HepG2 (cell line): ENCODE measurements around the gene KIF25. TPM values are rescaled to one million over a fixed set of nuclear protein-coding genes. Genes with fewer than 3 reads are reported as not detected.

Experiments
- ATAC-seq: fragments of 200-7000 bp; cut with Tn5 transposase; 3 replicates; pipeline ENCODE4 v1.9.1; 2020; ENCODE audit warnings: mild to moderate bottlenecking, moderate library complexity
- BruUV-seq: library from RNA; stranded (reverse); fragments of 400-500 nt; replicated peaks from 2 replicates; lab custom pipeline; 2021; lab: Mats Ljungman, UMichigan
- CTCF ChIA-PET: fragments of 300-600 bp; formaldehyde crosslinking; extraction: SDS; loops from one replicate; lab custom pipeline; 2021; ENCODE audit warnings: low total read pairs, inconsistent platforms, low intra/inter-chr PET ratio; lab: Yijun Ruan, JAX
- POLR2A ChIA-PET: fragments of 350-600 bp; sonication (Branson Sonifier 250); formaldehyde crosslinking; loops from one replicate; lab custom pipeline; 2020; ENCODE audit warnings: antibody characterized with exemption, inconsistent platforms; lab: Yijun Ruan, JAX
- DNase-seq: peaks from one replicate; pipeline ENCODE4 v3.0.0-alpha.2; 2015; ENCODE audit warnings: low spot score
- FAIRE-seq: peaks from 3 replicates; lab custom pipeline; 2011; peaks lifted over from hg19 to GRCh38; lab: Jason Lieb, UNC
- H2AFZ ChIP-seq: one replicate; pipeline ENCODE4 v1.6.1; 2011; ENCODE audit warnings: low read length, inconsistent platforms
- H3K27ac ChIP-seq: fragments of 300-600 bp; 3 replicates; pipeline ENCODE4 v1.8.0; 2011; ENCODE audit warnings: mixed run types, mild to moderate bottlenecking, mixed read lengths, low read length, inconsistent platforms; ENCODE audit not compliant: insufficient read depth; ENCODE audit errors: extremely low read length
- H3K27me3 ChIP-seq, 2 experiments: fragments of 200-600 bp in 1 of 2; 2 replicates in 1 of 2; 3 replicates in 1 of 2; pipeline versions ENCODE4 v1.6.0 to v1.8.0; 2011; ENCODE audit warnings: low read length in 2 of 2, mild to moderate bottlenecking in 2 of 2, moderate library complexity in 2 of 2, inconsistent platforms in 1 of 2; ENCODE audit not compliant: insufficient read depth in 2 of 2, control insufficient read depth in 1 of 2
- H3K36me3 ChIP-seq, 2 experiments: fragments of 200-600 bp in 1 of 2; replicated peaks in 1 of 2; 2 replicates in 1 of 2; 3 replicates in 1 of 2; pipeline versions ENCODE4 v1.5.1 to v1.8.0; 2011; ENCODE audit warnings: low read length in 2 of 2, inconsistent platforms in 1 of 2; ENCODE audit not compliant: insufficient read depth in 2 of 2, control insufficient read depth in 1 of 2
- H3K4me1 ChIP-seq: 2 replicates; pipeline ENCODE4 v1.5.1; 2012; ENCODE audit warnings: low read length, inconsistent platforms; ENCODE audit not compliant: insufficient read depth
- H3K4me2 ChIP-seq: 2 replicates; pipeline ENCODE4 v1.6.0; 2011; ENCODE audit warnings: low read depth, low read length, inconsistent platforms
- H3K4me3 ChIP-seq, 3 experiments: fragments of 200-600 bp in 1 of 3; sonication (generic), shearing (Covaris generic) in 1 of 3; replicated peaks in 1 of 3; 2 replicates each; pipeline ENCODE4 v1.5.1; 2011 to 2016; ENCODE audit warnings: low read length in 3 of 3, inconsistent platforms in 2 of 3, low read depth in 2 of 3, mild to moderate bottlenecking in 2 of 3, control low read depth in 1 of 3, mixed read lengths in 1 of 3; ENCODE audit not compliant: insufficient read depth in 1 of 3
- H3K79me2 ChIP-seq: one replicate; pipeline ENCODE4 v1.6.1; 2011; ENCODE audit warnings: low read length, inconsistent platforms; ENCODE audit not compliant: insufficient read depth
- H3K9ac ChIP-seq: 2 replicates; pipeline ENCODE4 v1.6.0; 2011; ENCODE audit warnings: mild to moderate bottlenecking, low read depth, low read length, inconsistent platforms; ENCODE audit not compliant: insufficient read depth
- H3K9me3 ChIP-seq: 2 replicates; pipeline ENCODE4 v1.5.1; 2012; ENCODE audit warnings: mild to moderate bottlenecking, low read length
- H4K20me1 ChIP-seq: 2 replicates; pipeline ENCODE4 v1.6.0; 2011; ENCODE audit warnings: inconsistent platforms, mild to moderate bottlenecking, low read length, moderate library complexity; ENCODE audit not compliant: insufficient read depth
- ATF6 ChIP-seq: sonication (generic); formaldehyde crosslinking; conservative IDR thresholded peaks from 2 replicates; pipeline ENCODE4 v1.4.0; 2020; ENCODE audit warnings: missing genetic modification reagents
- IRF2 ChIP-seq: IDR thresholded peaks from 2 replicates; pipeline ENCODE4 v1.6.1; 2018; ENCODE audit warnings: missing genetic modification reagents, missing compliant biosample characterization
- MXD4 ChIP-seq: IDR thresholded peaks from 2 replicates; pipeline ENCODE4 v1.6.1; 2016; ENCODE audit warnings: mild to moderate bottlenecking, missing biosample characterization, missing genetic modification reagents
- ZBTB42 ChIP-seq: sonication (generic); formaldehyde crosslinking; IDR thresholded peaks from 2 replicates; pipeline ENCODE4 v1.5.0; 2020; ENCODE audit warnings: mild to moderate bottlenecking, missing genetic modification reagents
- ZFYVE20 ChIP-seq: sonication (generic); formaldehyde crosslinking; IDR thresholded peaks from 2 replicates; pipeline ENCODE4 v1.8.0; 2023; ENCODE audit warnings: low read depth, mild to moderate bottlenecking, moderate library complexity, missing genetic modification reagents, borderline replicate concordance
- ZNF121 ChIP-seq: sonication (generic); formaldehyde crosslinking; IDR thresholded peaks from 2 replicates; pipeline ENCODE4 v1.5.0; 2020; ENCODE audit warnings: mild to moderate bottlenecking, missing genetic modification reagents
- ZNF619 ChIP-seq: sonication (generic); formaldehyde crosslinking; IDR thresholded peaks from 2 replicates; pipeline ENCODE4 v1.4.0; 2020; ENCODE audit warnings: mild to moderate bottlenecking, missing genetic modification reagents
- WGBS: methylation state at CpG from one replicate; pipeline ENCODE4 v1.1.6; 2017; ENCODE audit warnings: low lambda C conversion rate; 5-methylcytosine and 5-hydroxymethylcytosine counted together
- in situ Hi-C: cut with HindIII; loops from 2 replicates; pipeline ENCODE4 v1.10.0; 2017; ENCODE audit warnings: low pct_unique_long_range_greater_than_20kb; ENCODE audit not compliant: extremely low pct_ligation_motif_present
- intact Hi-C: fragments of 100-400 bp; cut with micrococcal nuclease; formaldehyde crosslinking; loops from one replicate; pipeline ENCODE4 v1.10.0; 2022; ENCODE audit not compliant: unreplicated experiment
- polyA plus RNA-seq, 8 experiments: library from polyadenylated mRNA; depleted of rRNA in 3 of 8; stranded (reverse) in 7 of 8; unstranded in 1 of 8; fragments of >200 nt; fragmentation: Illumina TruSeq in 4 of 8; extraction: Trizol in 4 of 8; gene quantifications; 2 replicates each; pipeline versions ENCODE4 v1.2.1 to v1.2.3, GENCODE V29; 2011 to 2016; ENCODE audit warnings: low read depth in 4 of 8, missing spikeins in 1 of 8, mixed read lengths in 1 of 8; ENCODE audit not compliant: insufficient read depth in 1 of 8
- total RNA-seq, 5 experiments: library from RNA; depleted of rRNA; stranded (reverse); fragments of >200 nt; fragmentation: Illumina TruSeq; extraction: Trizol; gene quantifications; 2 replicates each; pipeline ENCODE4 v1.2.3, GENCODE V29; 2016; ENCODE audit warnings: low read depth in 1 of 5
- TF ChIP-seq, protein P1 (sequence below): sonication (generic); formaldehyde crosslinking; IDR thresholded peaks from 2 replicates; pipeline ENCODE4 v1.5.1; 2020; ENCODE audit warnings: mild to moderate bottlenecking, moderate library complexity, missing genetic modification reagents
- TF ChIP-seq, protein P2 (sequence below): sonication (generic); formaldehyde crosslinking; IDR thresholded peaks from 2 replicates; pipeline ENCODE4 v1.5.0; 2020; ENCODE audit warnings: mild to moderate bottlenecking, missing genetic modification reagents

The KIF25 gene
- total and polyA plus RNA-seq, 2 of the 13 experiments (the other 11 are each of a cell fraction or from before 2014, with no cell fraction given), result not detected

GRCh38 chr6:168027521-168027920 lies 30.1 kb downstream of the KIF25 start:
- Histone ChIP-seq H3K4me2 (no peak overlapping the region), H3K4me1 (peaks cover 27% of the 10 kb centered on the region), H3K9me3 (no peaks in the 10 kb centered on the region), H3K4me3 (no peak overlapping the region), H3K79me2 (no peaks in the 10 kb centered on the region), H3K27me3 (peaks cover 0 to 19% of the 10 kb centered on the region in 2 experiments; a peak in 3 of 5 replicates), H3K9ac (no peak overlapping the region), H3K27ac (no peak overlapping the region), H4K20me1 (no peaks in the 10 kb centered on the region), H3K36me3 (no peaks in the 10 kb centered on the region), H2AFZ (no peak overlapping the region)
- no TSS peak for BruUV-seq
- in situ Hi-C loops, result no loop called here
- ChIA-PET POLR2A (no interaction called here), CTCF (no interaction called here)
- TF ChIP-seq ZNF121 (CRISPR knock-in tag), result no peak
- TF ChIP-seq MXD4, result no peak
- TF ChIP-seq ZBTB42 (CRISPR knock-in tag), result no peak
- TF ChIP-seq, protein P1, sequence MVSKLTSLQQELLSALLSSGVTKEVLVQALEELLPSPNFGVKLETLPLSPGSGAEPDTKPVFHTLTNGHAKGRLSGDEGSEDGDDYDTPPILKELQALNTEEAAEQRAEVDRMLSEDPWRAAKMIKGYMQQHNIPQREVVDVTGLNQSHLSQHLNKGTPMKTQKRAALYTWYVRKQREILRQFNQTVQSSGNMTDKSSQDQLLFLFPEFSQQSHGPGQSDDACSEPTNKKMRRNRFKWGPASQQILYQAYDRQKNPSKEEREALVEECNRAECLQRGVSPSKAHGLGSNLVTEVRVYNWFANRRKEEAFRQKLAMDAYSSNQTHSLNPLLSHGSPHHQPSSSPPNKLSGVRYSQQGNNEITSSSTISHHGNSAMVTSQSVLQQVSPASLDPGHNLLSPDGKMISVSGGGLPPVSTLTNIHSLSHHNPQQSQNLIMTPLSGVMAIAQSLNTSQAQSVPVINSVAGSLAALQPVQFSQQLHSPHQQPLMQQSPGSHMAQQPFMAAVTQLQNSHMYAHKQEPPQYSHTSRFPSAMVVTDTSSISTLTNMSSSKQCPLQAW, result no peak
- no peak for TF ChIP-seq IRF2 (CRISPR knock-in tag)
- TF ChIP-seq ATF6 (CRISPR knock-in tag), result no peak
- TF ChIP-seq, protein P2, sequence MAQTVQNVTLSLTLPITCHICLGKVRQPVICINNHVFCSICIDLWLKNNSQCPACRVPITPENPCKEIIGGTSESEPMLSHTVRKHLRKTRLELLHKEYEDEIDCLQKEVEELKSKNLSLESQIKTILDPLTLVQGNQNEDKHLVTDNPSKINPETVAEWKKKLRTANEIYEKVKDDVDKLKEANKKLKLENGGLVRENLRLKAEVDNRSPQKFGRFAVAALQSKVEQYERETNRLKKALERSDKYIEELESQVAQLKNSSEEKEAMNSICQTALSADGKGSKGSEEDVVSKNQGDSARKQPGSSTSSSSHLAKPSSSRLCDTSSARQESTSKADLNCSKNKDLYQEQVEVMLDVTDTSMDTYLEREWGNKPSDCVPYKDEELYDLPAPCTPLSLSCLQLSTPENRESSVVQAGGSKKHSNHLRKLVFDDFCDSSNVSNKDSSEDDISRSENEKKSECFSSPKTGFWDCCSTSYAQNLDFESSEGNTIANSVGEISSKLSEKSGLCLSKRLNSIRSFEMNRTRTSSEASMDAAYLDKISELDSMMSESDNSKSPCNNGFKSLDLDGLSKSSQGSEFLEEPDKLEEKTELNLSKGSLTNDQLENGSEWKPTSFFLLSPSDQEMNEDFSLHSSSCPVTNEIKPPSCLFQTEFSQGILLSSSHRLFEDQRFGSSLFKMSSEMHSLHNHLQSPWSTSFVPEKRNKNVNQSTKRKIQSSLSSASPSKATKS, result no peak
- no peak for TF ChIP-seq ZNF619 (CRISPR knock-in tag)
- TF ChIP-seq ZFYVE20, result no peak
- ATAC-seq (no peak), FAIRE-seq (no peak), DNase-seq (no peak)
- WGBS, result 90% methylated on average over 15 of the region's 16 CpGs
- intact Hi-C loops, result no loop called here
